GM23338 (cell line): ENCODE data around the gene CCDC57. TPM values are rescaled to one million over a fixed set of nuclear protein-coding genes. Genes with fewer than 3 reads are reported as not detected.

ENCODE experiments used
- ATAC-seq: fragments of 200-7000 bp; cut with Tn5 transposase; 3 replicates; pipeline ENCODE4 v1.9.1; 2020
- DNase-seq: peaks from one replicate; pipeline ENCODE4 v3.0.0-alpha.2; 2015; ENCODE audit warnings: low spot score
- H2AFZ ChIP-seq: fragments of 200-600 bp; sonication (generic); 2 replicates; pipeline ENCODE4 v1.8.0; 2016; ENCODE audit warnings: antibody characterized with exemption, mild to moderate bottlenecking, moderate library complexity
- H3F3A ChIP-seq: fragments of 200-600 bp; sonication (generic); replicated peaks from 2 replicates; pipeline ENCODE4 v1.8.0; 2017; ENCODE audit warnings: antibody characterized with exemption, mixed run types, low read depth
- H3K27ac ChIP-seq: fragments of 200-600 bp; sonication (generic); 2 replicates; pipeline ENCODE4 v1.6.1; 2016; ENCODE audit warnings: low read depth
- H3K27me3 ChIP-seq: fragments of 200-600 bp; sonication (generic); 2 replicates; pipeline ENCODE4 v1.8.0; 2016; ENCODE audit warnings: mild to moderate bottlenecking, mixed run types, moderate library complexity; ENCODE audit not compliant: insufficient read depth
- H3K36me3 ChIP-seq: fragments of 200-600 bp; sonication (generic); 2 replicates; pipeline ENCODE4 v1.8.0; 2016; ENCODE audit warnings: mild to moderate bottlenecking; ENCODE audit not compliant: insufficient read depth
- H3K4me1 ChIP-seq: fragments of 200-600 bp; sonication (generic); 2 replicates; pipeline ENCODE4 v1.8.0; 2016; ENCODE audit warnings: mild to moderate bottlenecking, moderate library complexity; ENCODE audit not compliant: insufficient read depth
- H3K4me2 ChIP-seq: fragments of 200-600 bp; sonication (generic); 2 replicates; pipeline ENCODE4 v1.7.1; 2017; ENCODE audit warnings: mixed run types
- H3K4me3 ChIP-seq: fragments of 200-600 bp; sonication (generic); 2 replicates; pipeline ENCODE4 v1.6.1; 2016; ENCODE audit warnings: mixed run types
- H3K79me2 ChIP-seq: fragments of 200-600 bp; sonication (generic); replicated peaks from 2 replicates; pipeline ENCODE4 v1.8.0; 2017; ENCODE audit warnings: mild to moderate bottlenecking; ENCODE audit not compliant: insufficient read depth
- H3K9me2 ChIP-seq: fragments of 200-600 bp; sonication (generic); 2 replicates; pipeline ENCODE4 v1.8.0; 2017; ENCODE audit not compliant: insufficient read depth
- H4K20me1 ChIP-seq: fragments of 200-600 bp; sonication (generic); replicated peaks from 2 replicates; pipeline ENCODE4 v1.8.0; 2017; ENCODE audit warnings: mild to moderate bottlenecking; ENCODE audit not compliant: insufficient read depth
- H3K27ac Mint-ChIP-seq: 2 replicates; pipeline ENCODE4 v1.8.0; 2020; ENCODE audit warnings: inconsistent platforms, mild to moderate bottlenecking, moderate library complexity, mixed read lengths
- H3K27me3 Mint-ChIP-seq: 3 replicates; pipeline ENCODE4 v1.8.0; 2022; ENCODE audit warnings: low read depth, mild to moderate bottlenecking, moderate library complexity, mixed read lengths, inconsistent platforms; ENCODE audit not compliant: insufficient read depth, poor library complexity
- H3K36me3 Mint-ChIP-seq: 3 replicates; pipeline ENCODE4 v1.8.0; 2021; ENCODE audit warnings: low read depth, mild to moderate bottlenecking, inconsistent platforms, moderate library complexity, mixed read lengths
- H3K4me1 Mint-ChIP-seq: 3 replicates; pipeline ENCODE4 v1.8.0; 2020; ENCODE audit warnings: mild to moderate bottlenecking, inconsistent platforms, mixed read lengths
- H3K4me3 Mint-ChIP-seq: 3 replicates; pipeline ENCODE4 v1.8.0; 2021; ENCODE audit warnings: moderate library complexity, mild to moderate bottlenecking, inconsistent platforms, mixed read lengths
- H3K9me3 Mint-ChIP-seq: 3 replicates; pipeline ENCODE4 v1.8.0; 2020; ENCODE audit warnings: moderate library complexity, mild to moderate bottlenecking, inconsistent platforms, mixed read lengths
- CREB1 ChIP-seq: fragments of 250-450 bp; sonication (Bioruptor Pico); IDR thresholded peaks from 2 replicates; pipeline ENCODE4 v1.5.0; 2020; ENCODE audit warnings: low read depth, mild to moderate bottlenecking, moderate library complexity
- EZH2 ChIP-seq: fragments of 200-600 bp; sonication (generic); IDR thresholded peaks from one replicate; pipeline ENCODE4 v1.8.0; 2017; ENCODE audit warnings: antibody characterized with exemption, mild to moderate bottlenecking, low read depth; ENCODE audit not compliant: unreplicated experiment
- NANOG ChIP-seq: IDR thresholded peaks from 2 replicates; pipeline ENCODE4 v1.6.1; 2016; ENCODE audit warnings: antibody characterized with exemption, borderline replicate concordance
- polyA plus RNA-seq: library from polyadenylated mRNA; unstranded; fragments of >200 nt; fragmentation: Nextera tagmentation; extraction: Ambion mirVana; gene quantifications from 2 replicates; pipeline ENCODE4 v1.2.1, GENCODE V29; 2016
- total RNA-seq: library from RNA; depleted of rRNA; stranded (reverse); fragments of >200 nt; shearing (Covaris generic); gene quantifications from 2 replicates; pipeline ENCODE4 v1.2.3, GENCODE V29; 2014
- TF ChIP-seq, protein P1 (sequence below): fragments of 250-450 bp; sonication (Bioruptor Pico); IDR thresholded peaks from 2 replicates; pipeline ENCODE4 v1.5.0; 2020; ENCODE audit warnings: mild to moderate bottlenecking, moderate library complexity

The CCDC57 gene
- total and polyA plus RNA-seq, 2 experiments from 2014 or later = 7.0 to 16.3 TPM

DNA sequence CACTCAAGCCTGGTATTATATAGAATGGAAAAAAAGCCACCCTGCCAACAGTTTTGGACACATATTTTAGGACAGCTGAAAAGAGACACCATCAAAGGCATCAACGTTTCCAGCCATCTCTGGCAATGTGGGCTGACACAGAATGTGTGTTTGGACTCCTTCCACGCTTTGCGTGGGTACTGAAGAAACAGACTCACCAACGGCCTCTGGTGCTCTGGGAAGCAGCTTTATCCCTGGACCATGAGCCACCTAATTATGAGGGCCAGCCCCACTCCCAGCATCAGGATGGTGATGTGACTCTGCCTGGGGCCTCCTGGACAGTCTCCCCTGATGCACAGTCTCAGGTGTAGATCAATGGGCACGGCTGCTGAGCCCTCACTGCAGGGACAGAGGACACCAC, 27.9 kb downstream of the CCDC57 start:
- Mint-ChIP-seq H3K27me3 (peaks cover 15% of the 10 kb centered on the region), H3K4me3 (no peak overlapping the region), H3K27ac (no peak overlapping the region), H3K36me3 (peaks cover 5% of the 10 kb centered on the region; the same call in 2 of the 3 replicates), H3K9me3 (no peaks in the 10 kb centered on the region), H3K4me1 (no peaks in the 10 kb centered on the region)
- Histone ChIP-seq H3K36me3 (no peaks in the 10 kb centered on the region), H4K20me1 (peaks cover 6% of the 10 kb centered on the region; the same call in 1 of the 2 replicates), H3F3A (no peaks in the 10 kb centered on the region), H3K9me2 (no peaks in the 10 kb centered on the region), H3K4me2 (no peak overlapping the region), H3K27me3 (peaks cover 5% of the 10 kb centered on the region), H3K4me3 (no peak overlapping the region), H2AFZ (no peak overlapping the region), H3K4me1 (no peaks in the 10 kb centered on the region), H3K27ac (no peak overlapping the region), H3K79me2 (no peaks in the 10 kb centered on the region)
- DNase-seq (no peak), ATAC-seq (no peak)
- TF ChIP-seq NANOG = no peak
- TF ChIP-seq, protein P1, sequence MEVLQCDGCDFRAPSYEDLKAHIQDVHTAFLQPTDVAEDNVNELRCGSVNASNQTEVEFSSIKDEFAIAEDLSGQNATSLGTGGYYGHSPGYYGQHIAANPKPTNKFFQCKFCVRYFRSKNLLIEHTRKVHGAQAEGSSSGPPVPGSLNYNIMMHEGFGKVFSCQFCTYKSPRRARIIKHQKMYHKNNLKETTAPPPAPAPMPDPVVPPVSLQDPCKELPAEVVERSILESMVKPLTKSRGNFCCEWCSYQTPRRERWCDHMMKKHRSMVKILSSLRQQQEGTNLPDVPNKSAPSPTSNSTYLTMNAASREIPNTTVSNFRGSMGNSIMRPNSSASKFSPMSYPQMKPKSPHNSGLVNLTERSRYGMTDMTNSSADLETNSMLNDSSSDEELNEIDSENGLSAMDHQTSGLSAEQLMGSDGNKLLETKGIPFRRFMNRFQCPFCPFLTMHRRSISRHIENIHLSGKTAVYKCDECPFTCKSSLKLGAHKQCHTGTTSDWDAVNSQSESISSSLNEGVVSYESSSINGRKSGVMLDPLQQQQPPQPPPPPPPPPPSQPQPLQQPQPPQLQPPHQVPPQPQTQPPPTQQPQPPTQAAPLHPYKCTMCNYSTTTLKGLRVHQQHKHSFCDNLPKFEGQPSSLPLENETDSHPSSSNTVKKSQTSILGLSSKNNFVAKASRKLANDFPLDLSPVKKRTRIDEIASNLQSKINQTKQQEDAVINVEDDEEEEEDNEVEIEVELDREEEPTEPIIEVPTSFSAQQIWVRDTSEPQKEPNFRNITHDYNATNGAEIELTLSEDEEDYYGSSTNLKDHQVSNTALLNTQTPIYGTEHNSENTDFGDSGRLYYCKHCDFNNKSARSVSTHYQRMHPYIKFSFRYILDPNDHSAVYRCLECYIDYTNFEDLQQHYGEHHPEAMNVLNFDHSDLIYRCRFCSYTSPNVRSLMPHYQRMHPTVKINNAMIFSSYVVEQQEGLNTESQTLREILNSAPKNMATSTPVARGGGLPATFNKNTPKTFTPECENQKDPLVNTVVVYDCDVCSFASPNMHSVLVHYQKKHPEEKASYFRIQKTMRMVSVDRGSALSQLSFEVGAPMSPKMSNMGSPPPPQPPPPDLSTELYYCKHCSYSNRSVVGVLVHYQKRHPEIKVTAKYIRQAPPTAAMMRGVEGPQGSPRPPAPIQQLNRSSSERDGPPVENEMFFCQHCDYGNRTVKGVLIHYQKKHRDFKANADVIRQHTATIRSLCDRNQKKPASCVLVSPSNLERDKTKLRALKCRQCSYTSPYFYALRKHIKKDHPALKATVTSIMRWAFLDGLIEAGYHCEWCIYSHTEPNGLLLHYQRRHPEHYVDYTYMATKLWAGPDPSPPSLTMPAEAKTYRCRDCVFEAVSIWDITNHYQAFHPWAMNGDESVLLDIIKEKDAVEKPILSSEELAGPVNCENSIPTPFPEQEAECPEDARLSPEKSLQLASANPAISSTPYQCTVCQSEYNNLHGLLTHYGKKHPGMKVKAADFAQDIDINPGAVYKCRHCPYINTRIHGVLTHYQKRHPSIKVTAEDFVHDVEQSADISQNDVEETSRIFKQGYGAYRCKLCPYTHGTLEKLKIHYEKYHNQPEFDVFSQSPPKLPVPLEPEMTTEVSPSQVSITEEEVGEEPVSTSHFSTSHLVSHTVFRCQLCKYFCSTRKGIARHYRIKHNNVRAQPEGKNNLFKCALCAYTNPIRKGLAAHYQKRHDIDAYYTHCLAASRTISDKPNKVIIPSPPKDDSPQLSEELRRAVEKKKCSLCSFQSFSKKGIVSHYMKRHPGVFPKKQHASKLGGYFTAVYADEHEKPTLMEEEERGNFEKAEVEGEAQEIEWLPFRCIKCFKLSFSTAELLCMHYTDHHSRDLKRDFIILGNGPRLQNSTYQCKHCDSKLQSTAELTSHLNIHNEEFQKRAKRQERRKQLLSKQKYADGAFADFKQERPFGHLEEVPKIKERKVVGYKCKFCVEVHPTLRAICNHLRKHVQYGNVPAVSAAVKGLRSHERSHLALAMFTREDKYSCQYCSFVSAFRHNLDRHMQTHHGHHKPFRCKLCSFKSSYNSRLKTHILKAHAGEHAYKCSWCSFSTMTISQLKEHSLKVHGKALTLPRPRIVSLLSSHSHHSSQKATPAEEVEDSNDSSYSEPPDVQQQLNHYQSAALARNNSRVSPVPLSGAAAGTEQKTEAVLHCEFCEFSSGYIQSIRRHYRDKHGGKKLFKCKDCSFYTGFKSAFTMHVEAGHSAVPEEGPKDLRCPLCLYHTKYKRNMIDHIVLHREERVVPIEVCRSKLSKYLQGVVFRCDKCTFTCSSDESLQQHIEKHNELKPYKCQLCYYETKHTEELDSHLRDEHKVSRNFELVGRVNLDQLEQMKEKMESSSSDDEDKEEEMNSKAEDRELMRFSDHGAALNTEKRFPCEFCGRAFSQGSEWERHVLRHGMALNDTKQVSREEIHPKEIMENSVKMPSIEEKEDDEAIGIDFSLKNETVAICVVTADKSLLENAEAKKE (CRISPR knock-in tag) = no peak

DNA sequence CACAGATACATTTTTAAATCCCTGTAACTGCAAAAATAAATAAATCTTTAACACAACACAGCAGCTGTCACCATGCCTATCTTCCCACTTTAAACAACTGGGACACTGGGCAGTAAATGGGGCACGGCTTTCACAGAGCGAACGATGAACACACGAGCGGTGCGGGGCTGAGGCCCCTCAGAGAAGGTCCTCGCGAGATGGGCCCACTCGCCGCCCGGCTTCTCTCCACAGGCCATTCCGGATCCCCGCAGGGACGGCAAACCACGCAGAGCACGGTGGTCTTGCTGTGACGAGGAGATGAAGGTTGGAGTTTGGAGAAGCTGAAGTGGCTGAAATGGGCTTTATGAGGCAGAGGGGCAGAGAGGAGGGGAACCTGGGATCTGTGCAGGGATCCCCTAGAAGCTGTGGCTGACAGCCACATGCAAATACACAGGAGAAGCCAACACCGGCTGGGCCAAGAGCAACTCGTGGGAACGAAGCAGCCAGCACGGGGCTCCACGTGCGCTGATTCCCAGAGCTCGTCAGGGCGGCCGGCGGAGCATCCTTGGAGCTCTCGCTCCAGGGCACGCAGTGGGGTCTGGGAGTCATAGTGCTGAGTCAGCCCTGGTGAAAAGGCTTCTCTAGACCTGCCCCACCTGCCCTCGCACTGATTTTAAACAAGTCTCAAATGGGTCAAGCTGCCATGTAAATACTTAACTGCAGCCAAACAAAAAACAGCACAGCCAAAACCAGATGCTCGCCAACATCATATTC, 31.7 kb downstream of the CCDC57 start:
- Histone ChIP-seq H2AFZ (no peak overlapping the region), H3K4me1 (no peaks in the 10 kb centered on the region), H4K20me1 (peaks cover 6% of the 10 kb centered on the region; the same call in 1 of the 2 replicates), H3K9me2 (no peaks in the 10 kb centered on the region), H3K4me3 (no peak overlapping the region), H3K27ac (no peak overlapping the region), H3K4me2 (no peak overlapping the region), H3F3A (no peaks in the 10 kb centered on the region), H3K36me3 (no peaks in the 10 kb centered on the region), H3K79me2 (no peaks in the 10 kb centered on the region), H3K27me3 (peaks cover 43% of the 10 kb centered on the region)
- DNase-seq (no peak), ATAC-seq (no peak; the same call in 2 of the 3 replicates)
- Mint-ChIP-seq H3K9me3 (no peaks in the 10 kb centered on the region), H3K36me3 (peaks cover 7% of the 10 kb centered on the region), H3K4me1 (peaks cover 4% of the 10 kb centered on the region; the same call in 2 of the 3 replicates), H3K4me3 (no peak overlapping the region), H3K27ac (no peak overlapping the region), H3K27me3 (peaks cover 53% of the 10 kb centered on the region)
- TF ChIP-seq, protein P1 (CRISPR knock-in tag) = no peak
- no peak for TF ChIP-seq NANOG
- TF ChIP-seq CREB1 = no peak
- no peak for TF ChIP-seq EZH2
